Tibial nerve (tissue), 4 donors: Measurements from ENCODE around the gene TRMT1.

ENCODE experiments used
- EP300 ChIP-seq, 2 donors: sonication (generic); formaldehyde crosslinking; IDR thresholded peaks; one replicate each; pipeline ENCODE4 v1.6.1; 2017; ENCODE audit warnings: antibody characterized with exemption in 2 of 2, mild to moderate bottlenecking in 1 of 2
- TF ChIP-seq, protein P1 (sequence below), 5 experiments: fragments of 200-600 bp in 3 of 5; fragments of 450-650 bp in 2 of 5; sonication (generic) in 3 of 5; IDR thresholded peaks; one replicate each; pipeline ENCODE4 v1.5.1; 2016 to 2019; ENCODE audit warnings: antibody characterized with exemption in 5 of 5, mild to moderate bottlenecking in 3 of 5, moderate library complexity in 2 of 5

DNA sequence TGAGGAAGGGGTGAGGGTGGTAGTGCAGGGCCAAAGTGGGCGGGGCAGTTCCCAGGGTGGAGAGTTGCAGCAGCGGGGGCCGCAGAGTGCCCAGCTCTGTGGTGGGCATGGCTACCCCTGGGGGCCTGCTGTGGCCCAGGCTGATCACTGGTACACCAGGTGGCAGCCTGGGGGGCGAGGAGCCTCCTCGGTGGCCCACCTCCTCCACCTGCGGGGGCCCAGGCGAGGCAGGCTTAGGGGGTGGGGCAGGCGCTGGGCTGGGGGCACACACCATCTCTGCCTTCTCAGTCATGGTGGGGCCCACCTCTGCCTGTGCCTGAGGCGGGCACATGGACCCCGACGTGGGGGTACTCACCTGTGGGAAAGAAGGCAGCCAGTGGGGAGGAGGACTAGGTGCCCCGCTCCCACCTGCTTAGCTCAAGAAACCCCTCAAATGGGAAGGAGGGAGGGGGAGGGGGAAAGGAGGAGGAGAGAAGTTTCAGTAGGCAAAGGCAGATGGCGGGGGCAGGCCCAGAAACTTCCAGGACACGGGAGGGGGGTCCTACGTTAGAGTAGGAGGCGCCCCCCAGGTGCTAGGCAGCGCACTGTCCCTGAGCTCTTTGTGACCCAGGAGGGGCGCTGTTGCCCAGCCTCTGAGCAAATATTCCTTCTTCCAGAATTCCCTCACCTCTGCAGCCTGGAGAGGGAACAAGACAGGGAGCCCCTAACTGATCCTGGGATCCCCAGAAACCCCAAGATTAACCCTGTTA is 15.5 kb downstream of the TRMT1 start:
- TF ChIP-seq EP300 (IDR thresholded peaks at IDR 0.05), result no peak
- TF ChIP-seq, protein P1, sequence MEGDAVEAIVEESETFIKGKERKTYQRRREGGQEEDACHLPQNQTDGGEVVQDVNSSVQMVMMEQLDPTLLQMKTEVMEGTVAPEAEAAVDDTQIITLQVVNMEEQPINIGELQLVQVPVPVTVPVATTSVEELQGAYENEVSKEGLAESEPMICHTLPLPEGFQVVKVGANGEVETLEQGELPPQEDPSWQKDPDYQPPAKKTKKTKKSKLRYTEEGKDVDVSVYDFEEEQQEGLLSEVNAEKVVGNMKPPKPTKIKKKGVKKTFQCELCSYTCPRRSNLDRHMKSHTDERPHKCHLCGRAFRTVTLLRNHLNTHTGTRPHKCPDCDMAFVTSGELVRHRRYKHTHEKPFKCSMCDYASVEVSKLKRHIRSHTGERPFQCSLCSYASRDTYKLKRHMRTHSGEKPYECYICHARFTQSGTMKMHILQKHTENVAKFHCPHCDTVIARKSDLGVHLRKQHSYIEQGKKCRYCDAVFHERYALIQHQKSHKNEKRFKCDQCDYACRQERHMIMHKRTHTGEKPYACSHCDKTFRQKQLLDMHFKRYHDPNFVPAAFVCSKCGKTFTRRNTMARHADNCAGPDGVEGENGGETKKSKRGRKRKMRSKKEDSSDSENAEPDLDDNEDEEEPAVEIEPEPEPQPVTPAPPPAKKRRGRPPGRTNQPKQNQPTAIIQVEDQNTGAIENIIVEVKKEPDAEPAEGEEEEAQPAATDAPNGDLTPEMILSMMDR (IDR thresholded peaks at IDR 0.05), result peak in 1 of 5 experiments; percentile 10
